Skin of body (tissue), 2 donors: ENCODE data around the gene ZDHHC19. TPM values are rescaled to one million over a fixed set of nuclear protein-coding genes. Genes with fewer than 3 reads are reported as not detected.
"Not testable (repeated sequence)": the region's sequence is repeated elsewhere in the genome, so short reads cannot be mapped to it uniquely, and the experiment has no call there.

Source experiments
- DNase-seq: peaks from one replicate; lab custom pipeline; 2025; lab: John Stamatoyannopoulos, UW
- total RNA-seq: library from RNA; depleted of rRNA; stranded (reverse); fragments of >200 nt; gene quantifications from one replicate; pipeline ENCODE4 v1.2.3, GENCODE V29; 2014

Gene ZDHHC19, protein sequence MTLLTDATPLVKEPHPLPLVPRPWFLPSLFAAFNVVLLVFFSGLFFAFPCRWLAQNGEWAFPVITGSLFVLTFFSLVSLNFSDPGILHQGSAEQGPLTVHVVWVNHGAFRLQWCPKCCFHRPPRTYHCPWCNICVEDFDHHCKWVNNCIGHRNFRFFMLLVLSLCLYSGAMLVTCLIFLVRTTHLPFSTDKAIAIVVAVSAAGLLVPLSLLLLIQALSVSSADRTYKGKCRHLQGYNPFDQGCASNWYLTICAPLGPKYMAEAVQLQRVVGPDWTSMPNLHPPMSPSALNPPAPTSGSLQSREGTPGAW
- not detected for total RNA-seq

- DNase-seq: no peak
These were observed at the start of gene ZDHHC19 for GRCh38 chr3:196210673-196211556. Gene ZDHHC19 (minus strand): TSS chr3:196211400. CDS start chr3:196211315, 85 bp downstream.

DNA sequence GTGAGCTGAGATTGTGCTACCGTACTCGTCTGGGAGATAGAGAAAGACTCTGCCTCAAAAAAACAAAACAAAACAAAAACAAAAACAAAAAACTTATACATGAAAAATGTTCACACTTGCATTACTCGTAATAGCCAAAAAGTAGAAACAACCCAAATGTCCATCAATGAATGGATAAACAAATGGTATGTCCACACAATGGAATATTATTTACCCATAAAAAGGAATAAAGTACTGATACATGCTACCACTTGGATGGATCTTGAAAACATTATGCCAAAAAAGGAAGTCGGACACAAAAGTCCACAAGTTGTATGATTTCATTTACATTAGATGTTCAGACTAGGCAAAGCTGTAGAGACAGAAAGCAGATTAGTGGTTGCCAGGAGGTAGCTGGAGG is 49.6 kb upstream of the ZDHHC19 start:
- no peak for DNase-seq

DNA sequence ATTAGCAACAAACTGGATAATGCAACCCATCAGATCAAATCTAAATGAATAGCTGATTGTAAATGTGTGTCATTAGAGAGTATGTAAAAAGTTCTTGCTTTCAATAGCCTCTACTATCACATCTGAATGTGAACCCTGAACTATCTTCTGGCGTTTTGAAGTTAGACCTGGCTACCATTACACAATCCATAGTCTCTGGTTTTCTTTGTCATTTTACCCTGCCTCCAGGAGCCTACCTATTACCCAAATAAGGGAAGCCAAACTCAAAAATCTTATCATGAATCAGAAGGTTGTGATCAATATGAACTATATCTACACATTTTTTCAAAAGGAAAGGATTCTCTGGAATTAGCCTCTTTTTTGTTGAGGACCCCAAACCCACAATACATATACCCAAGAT is 44.6 kb upstream of the ZDHHC19 start:
- DNase-seq: no peak

- no peak for DNase-seq
These were observed 43.4 kb upstream of the ZDHHC19 start for GRCh38 chr3:196254376-196255283.

DNA sequence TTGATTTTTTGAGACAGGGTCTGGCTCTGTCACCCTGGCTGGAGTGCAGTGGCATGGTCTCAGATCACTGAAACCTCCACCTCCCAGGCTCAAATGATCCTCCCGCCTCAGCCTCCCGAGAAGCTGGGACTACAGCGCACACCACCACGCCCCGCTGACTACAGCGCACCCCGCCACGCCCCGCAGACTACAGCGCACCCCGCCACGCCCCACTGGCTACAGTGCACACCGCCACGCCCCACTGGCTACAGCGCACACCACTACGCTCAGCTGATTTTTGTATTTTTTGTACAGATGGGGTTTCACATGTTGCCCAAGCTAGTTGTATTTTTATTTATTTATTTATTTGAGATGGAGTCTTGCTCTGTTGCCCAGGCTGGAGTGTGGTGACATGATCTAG is 40.7 kb upstream of the ZDHHC19 start:
- DNase-seq: no peak

DNA sequence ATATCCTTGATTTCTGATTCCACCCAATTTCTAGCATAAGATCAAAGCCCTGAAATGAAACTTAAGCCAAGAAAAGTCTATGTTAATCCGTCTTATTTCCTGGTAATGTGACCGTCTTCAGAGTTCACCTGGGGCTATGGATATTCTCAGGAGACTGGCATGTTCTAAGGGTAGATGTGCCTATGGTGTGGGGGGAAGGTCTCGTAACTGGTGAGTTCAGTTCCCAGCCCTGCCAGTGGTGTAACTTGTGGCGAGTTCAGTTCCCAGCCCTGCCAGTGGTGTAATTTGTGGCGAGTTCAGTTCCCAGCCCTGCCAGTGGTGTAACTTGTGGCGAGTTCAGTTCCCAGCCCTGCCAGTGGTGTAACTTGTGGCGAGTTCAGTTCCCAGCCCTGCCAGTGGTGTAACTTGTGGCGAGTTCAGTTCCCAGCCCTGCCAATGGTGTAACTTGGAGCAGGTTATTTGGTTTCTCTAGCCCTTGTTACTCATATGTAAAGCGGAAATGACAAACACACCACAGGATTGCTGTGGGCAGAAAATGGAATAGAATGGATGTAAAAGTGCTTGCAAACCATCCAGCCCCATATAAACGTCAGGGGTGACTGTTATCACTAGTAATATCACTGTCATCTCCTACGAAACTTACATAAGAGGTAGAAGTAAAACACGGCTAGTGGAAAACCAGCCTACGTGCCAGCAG is 35.6 kb upstream of the ZDHHC19 start:
- DNase-seq: no peak

GRCh38 chr3:196244166-196244565 is 33.0 kb upstream of the ZDHHC19 start:
- DNase-seq: not testable (repeated sequence)

GRCh38 chr3:196241704-196242103 is 30.5 kb upstream of the ZDHHC19 start:
- no peak for DNase-seq

DNA sequence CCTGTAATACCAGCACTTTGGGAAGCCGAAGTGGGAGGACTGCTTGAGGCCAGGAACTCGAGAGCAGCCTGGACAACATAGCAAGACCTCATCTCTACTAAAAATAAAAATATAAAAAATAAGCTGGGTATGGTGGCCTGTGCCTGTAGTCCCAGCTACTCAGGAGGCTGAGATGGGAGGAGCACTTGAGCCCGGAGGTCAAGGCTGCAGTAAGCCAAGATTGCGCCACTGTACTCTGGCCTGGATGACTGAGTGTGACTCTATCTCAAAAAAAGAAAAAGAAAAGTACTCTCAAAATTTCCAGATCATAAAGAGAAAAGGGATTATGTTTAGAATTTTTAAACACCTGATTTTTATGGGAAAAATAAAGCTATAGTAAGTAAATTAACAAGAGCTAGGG is 29.2 kb upstream of the ZDHHC19 start:
- no peak for DNase-seq

- no peak for DNase-seq
These were observed 27.7 kb upstream of the ZDHHC19 start for GRCh38 chr3:196238612-196239560.

GRCh38 chr3:196237203-196237602 is 26.0 kb upstream of the ZDHHC19 start:
- no peak for DNase-seq

- no peak for DNase-seq
These were observed 25.0 kb upstream of the ZDHHC19 start for GRCh38 chr3:196236223-196236622.

DNA sequence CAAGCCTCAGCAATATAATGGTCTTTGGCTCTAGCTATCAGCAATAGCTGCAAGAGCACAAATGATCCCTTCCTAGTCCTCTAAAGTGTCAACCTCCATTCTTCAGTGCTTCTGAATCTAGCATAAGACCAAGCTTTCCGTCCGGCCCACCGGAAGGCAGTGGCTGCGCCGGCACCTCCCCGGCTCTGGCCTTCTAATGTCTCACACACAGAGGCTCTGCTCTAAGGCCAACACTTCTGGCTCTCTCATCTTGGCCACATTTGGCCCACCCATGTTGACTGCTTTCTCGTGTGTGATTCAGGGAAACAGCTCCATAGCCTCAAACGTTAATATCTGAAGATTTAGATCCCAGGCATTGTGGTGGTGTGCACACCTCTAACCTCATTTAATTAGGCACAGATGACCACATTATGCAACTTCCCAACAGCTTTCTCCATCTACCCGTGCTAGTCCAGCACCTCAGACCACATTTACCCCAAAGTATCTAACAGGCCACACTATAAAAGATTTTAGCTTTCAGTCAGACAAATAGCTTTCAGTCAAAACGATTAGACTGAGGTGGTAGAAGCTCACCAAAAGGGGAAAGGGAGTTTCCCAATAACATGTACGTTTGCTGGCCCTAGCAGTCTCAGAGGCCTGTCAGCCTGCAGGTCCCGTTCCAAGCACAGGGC is 24.4 kb upstream of the ZDHHC19 start:
- DNase-seq: no peak

GRCh38 chr3:196232882-196233251 is 21.7 kb upstream of the ZDHHC19 start:
- no peak for DNase-seq

DNA sequence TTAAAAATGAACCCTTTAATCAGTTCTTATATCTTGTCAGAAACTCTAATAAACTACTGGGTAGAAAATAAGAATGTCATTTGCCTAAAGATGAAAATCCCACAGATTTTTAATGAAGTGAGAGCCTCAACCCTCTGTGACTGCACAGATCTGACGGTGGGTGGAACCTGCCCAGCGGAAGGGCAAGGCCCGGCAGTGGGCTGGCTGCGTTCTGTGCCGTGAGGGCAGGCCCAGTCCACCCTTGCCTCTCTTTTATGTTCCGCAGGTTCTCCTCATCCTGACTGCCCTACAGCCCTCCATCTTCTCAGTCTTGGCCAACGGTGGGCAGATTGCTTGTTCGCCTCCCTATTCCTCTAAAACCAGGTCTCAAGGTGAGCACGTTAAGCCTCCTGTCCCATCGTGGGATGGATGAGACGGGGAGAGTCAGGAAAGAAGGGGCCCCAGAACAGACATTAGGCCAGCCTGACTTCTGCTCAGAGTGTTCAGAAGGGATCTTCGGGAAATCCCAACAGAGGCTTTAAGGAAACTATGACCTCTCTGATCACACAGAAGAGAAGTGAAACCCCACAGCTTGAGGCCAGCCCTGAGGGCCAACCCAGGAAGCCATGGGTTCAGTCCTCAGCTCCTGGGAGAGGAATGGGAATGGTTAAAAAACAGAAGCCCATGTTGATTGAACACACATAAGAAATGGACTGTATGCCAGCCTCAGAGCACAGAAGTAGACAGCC is 21.1 kb upstream of the ZDHHC19 start:
- DNase-seq: no peak

DNA sequence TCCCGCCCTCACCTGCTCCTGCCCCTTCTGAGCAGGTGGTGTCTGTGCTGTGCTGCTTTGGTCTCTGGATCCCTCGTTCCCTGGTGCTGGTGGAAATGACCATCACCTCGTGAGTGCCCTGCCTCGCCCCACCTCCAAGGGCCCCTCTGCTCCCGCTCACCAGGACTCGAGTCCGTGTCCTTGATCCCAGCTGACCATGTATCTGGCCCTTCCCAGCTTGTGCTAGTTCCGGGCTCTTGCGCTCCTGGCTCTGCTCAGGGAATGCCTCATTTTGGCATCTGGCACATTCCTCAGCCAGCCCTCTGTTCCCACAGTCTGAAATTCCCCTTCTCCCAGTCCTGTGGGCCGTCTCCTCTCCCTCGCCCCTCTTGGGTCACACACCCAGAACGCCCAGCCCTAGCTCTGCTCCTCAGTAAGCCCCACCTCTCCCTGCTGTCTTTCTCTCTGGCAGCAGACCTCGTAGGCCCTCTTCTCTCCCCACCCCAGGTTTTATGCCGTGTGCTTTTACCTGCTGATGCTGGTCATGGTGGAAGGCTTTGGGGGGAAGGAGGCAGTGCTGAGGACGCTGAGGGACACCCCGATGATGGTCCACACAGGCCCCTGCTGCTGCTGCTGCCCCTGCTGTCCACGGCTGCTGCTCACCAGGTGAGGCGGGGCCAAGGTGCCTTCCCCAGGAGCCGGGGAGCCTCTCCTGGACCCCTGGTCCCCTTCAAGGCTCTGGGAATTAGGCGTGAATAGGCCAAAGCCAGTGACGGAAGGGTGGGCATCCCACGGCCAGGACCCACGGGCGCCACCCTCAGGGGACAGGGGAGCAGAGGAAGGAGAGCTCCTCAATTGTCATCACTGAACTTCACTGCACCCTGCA is 16.7 kb upstream of the ZDHHC19 start:
- DNase-seq: no peak

GRCh38 chr3:196227121-196227561 is 15.9 kb upstream of the ZDHHC19 start:
- no peak for DNase-seq
